ENCODE measurements around the gene SAFB2. TPM values are rescaled to one million over a fixed set of nuclear protein-coding genes. Genes with fewer than 3 reads are reported as not detected.
A peak's percentile ranks its signal among the peaks of the same experiment; 100 is the strongest.
"Not testable (repeated sequence)": the region's sequence is repeated elsewhere in the genome, so short reads cannot be mapped to it uniquely, and the experiment has no call there.

SAFB2 gene
- total RNA-seq, 1 donor from 2014 or later = 104 TPM

DNA sequence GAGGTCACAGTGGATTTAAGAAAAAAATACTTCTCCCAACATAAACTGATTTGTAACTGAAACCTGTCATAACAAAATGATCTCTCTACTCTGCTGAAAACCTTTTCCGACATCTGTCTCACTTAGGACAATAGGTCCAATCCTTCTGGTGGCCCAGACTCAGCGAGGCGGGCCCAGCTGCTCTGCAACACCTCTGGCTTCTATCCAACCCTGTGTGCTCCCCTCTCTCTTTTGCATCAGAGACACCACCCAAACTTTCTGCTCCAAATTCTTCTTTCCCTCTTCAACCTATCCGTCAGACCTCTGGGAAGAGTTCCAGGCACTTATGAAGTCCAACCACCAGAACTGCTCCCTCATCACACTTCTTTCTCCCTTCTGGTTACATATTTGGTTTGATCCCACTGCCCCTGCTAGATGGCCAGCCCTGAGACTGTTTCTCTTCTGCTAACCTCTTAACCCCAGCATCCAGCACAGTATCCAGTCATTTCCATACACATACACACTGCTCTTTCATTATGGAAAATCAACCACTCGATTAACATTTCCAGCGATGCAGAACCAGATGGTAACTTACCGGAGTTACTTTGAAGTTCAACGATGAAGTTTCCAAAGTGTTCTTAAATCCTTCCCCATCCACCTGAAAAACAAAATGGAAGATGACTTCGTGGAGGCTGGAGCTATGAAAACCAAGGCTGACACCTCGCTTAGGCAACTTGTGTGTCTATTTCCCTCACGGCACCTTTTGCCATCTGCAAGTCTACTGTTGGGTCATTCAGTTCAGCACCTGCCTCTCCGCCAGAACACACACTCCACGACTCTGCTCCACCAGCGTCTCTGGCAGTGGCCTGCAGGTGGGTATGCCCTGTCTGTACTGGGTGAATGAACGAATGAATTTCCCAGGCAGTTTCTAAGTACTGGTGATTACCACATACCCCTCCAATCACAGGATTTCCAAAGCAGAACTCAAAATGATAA, 9.4 kb downstream of the SAFB2 start:
- H3K4me3 Mint-ChIP-seq = no peak overlapping the region
- H3K36me3 Mint-ChIP-seq (ENCODE audit: low read depth) = peaks cover 60% of the 10 kb centered on the region
- intact Hi-C loops (cut with micrococcal nuclease) = no loop called here
- H3K27ac Mint-ChIP-seq = no peak overlapping the region
- no peaks in the 10 kb centered on the region for H3K27me3 Mint-ChIP-seq (ENCODE audit: insufficient read depth)
- no peak for DNase-seq (ENCODE audit: low spot score)
- no peaks in the 10 kb centered on the region for H3K9me3 Mint-ChIP-seq
- H3K4me1 Mint-ChIP-seq (ENCODE audit: low read depth) = peaks cover 22% of the 10 kb centered on the region

GRCh38 chr19:5609881-5610448, 12.6 kb downstream of the SAFB2 start:
- no peak overlapping the region for H3K27ac Mint-ChIP-seq
- peaks cover 69% of the 10 kb centered on the region for H3K36me3 Mint-ChIP-seq (ENCODE audit: low read depth)
- no peaks in the 10 kb centered on the region for H3K27me3 Mint-ChIP-seq (ENCODE audit: insufficient read depth)
- peaks cover 22% of the 10 kb centered on the region for H3K4me1 Mint-ChIP-seq (ENCODE audit: low read depth)
- intact Hi-C loops (cut with micrococcal nuclease) = no loop called here
- no peak overlapping the region for H3K4me3 Mint-ChIP-seq
- no peaks in the 10 kb centered on the region for H3K9me3 Mint-ChIP-seq
- no peak for DNase-seq (ENCODE audit: low spot score)

GRCh38 chr19:5608766-5609165, 13.8 kb downstream of the SAFB2 start:
- Mint-ChIP-seq H3K4me1 (ENCODE audit: low read depth) (peaks cover 21% of the 10 kb centered on the region), H3K36me3 (ENCODE audit: low read depth) (peaks cover 66% of the 10 kb centered on the region)
- H3K9me3 Mint-ChIP-seq; DNase-seq (ENCODE audit: low spot score); H3K27ac Mint-ChIP-seq; H3K27me3 Mint-ChIP-seq (ENCODE audit: insufficient read depth); H3K4me3 Mint-ChIP-seq; intact Hi-C loops (cut with micrococcal nuclease): not testable (repeated sequence)

- H3K27me3 Mint-ChIP-seq (ENCODE audit: insufficient read depth) = no peaks in the 10 kb centered on the region
- peaks cover 66% of the 10 kb centered on the region for H3K36me3 Mint-ChIP-seq (ENCODE audit: low read depth)
- H3K27ac Mint-ChIP-seq = no peak overlapping the region
- no peak overlapping the region for H3K4me3 Mint-ChIP-seq
- peaks cover 17% of the 10 kb centered on the region for H3K4me1 Mint-ChIP-seq (ENCODE audit: low read depth)
- no peaks in the 10 kb centered on the region for H3K9me3 Mint-ChIP-seq
- intact Hi-C loops (cut with micrococcal nuclease) = no loop called here
- DNase-seq (ENCODE audit: low spot score) = no peak
Observed at GRCh38 chr19:5608291-5608690, 14.3 kb downstream of the SAFB2 start.

- Mint-ChIP-seq H3K4me1 (ENCODE audit: low read depth) (peaks cover 12% of the 10 kb centered on the region), H3K27ac (peak overlapping the region; percentile 41), H3K4me3 (no peak overlapping the region), H3K9me3 (no peaks in the 10 kb centered on the region), H3K27me3 (ENCODE audit: insufficient read depth) (no peaks in the 10 kb centered on the region), H3K36me3 (ENCODE audit: low read depth) (peaks cover 62% of the 10 kb centered on the region)
- no peak for DNase-seq (ENCODE audit: low spot score)
- intact Hi-C loops (cut with micrococcal nuclease) = no loop called here
Observed at GRCh38 chr19:5607318-5608275, 15.0 kb downstream of the SAFB2 start.

DNA sequence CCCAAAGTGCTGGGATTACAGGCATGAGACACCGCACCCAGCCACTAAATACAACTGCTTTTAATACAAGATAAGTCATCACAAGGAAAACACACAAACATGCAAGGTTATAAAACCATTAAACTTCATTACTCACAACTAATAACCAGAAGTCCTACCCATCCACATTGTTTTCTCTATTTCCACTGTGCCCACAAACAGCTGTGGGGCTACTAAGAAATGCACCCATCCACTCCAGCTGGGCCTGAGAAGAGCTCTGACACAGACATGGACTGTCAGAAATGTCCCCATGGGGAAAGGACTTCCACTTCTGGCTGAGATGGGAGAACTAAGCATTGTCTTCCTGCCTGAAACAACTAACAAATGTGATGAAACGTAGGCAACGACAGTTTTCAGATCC, 17.2 kb downstream of the SAFB2 start:
- Mint-ChIP-seq H3K27ac (no peak overlapping the region), H3K9me3 (no peaks in the 10 kb centered on the region), H3K4me1 (ENCODE audit: low read depth) (peaks cover 12% of the 10 kb centered on the region), H3K36me3 (ENCODE audit: low read depth) (peaks cover 65% of the 10 kb centered on the region), H3K27me3 (ENCODE audit: insufficient read depth) (no peaks in the 10 kb centered on the region), H3K4me3 (no peak overlapping the region)
- no peak for DNase-seq (ENCODE audit: low spot score)
- intact Hi-C loops (cut with micrococcal nuclease) = no loop called here

GRCh38 chr19:5603626-5604025, 18.9 kb downstream of the SAFB2 start:
- no peak overlapping the region for H3K4me3 Mint-ChIP-seq
- peaks cover 72% of the 10 kb centered on the region for H3K36me3 Mint-ChIP-seq (ENCODE audit: low read depth)
- H3K4me1 Mint-ChIP-seq (ENCODE audit: low read depth) = peaks cover 12% of the 10 kb centered on the region
- no peak overlapping the region for H3K27ac Mint-ChIP-seq
- no peaks in the 10 kb centered on the region for H3K27me3 Mint-ChIP-seq (ENCODE audit: insufficient read depth)
- H3K9me3 Mint-ChIP-seq = no peaks in the 10 kb centered on the region
- no peak for DNase-seq (ENCODE audit: low spot score)
- intact Hi-C loops (cut with micrococcal nuclease) = no loop called here

DNA sequence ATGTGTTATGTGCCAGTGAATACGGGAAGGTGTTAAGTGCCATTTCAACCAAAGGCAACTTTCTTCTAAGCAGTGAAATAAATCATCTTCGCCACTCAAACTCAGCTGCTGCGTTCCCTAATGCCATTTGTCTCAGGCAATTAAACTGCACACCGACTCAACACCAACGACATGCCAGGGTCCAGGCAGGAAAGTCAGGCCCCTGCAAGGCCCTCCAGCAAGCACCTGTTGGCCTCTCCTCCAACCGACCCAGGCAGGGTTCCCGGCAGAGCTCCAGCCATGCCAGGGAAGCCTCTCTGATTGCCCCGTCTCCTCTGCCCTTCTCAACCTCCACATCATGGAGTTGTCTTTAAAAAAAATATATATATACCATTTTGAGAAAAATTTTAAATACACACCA, 21.8 kb downstream of the SAFB2 start:
- H3K9me3 Mint-ChIP-seq = no peaks in the 10 kb centered on the region
- intact Hi-C loops (cut with micrococcal nuclease) = no loop called here
- no peaks in the 10 kb centered on the region for H3K4me1 Mint-ChIP-seq (ENCODE audit: low read depth)
- DNase-seq (ENCODE audit: low spot score) = no peak
- H3K4me3 Mint-ChIP-seq = no peak overlapping the region
- peaks cover 58% of the 10 kb centered on the region for H3K36me3 Mint-ChIP-seq (ENCODE audit: low read depth)
- no peaks in the 10 kb centered on the region for H3K27me3 Mint-ChIP-seq (ENCODE audit: insufficient read depth)
- H3K27ac Mint-ChIP-seq = no peak overlapping the region

- Mint-ChIP-seq H3K9me3 (no peaks in the 10 kb centered on the region), H3K4me1 (ENCODE audit: low read depth) (peaks cover 5% of the 10 kb centered on the region), H3K27me3 (ENCODE audit: insufficient read depth) (no peaks in the 10 kb centered on the region), H3K27ac (no peak overlapping the region), H3K4me3 (no peak overlapping the region), H3K36me3 (ENCODE audit: low read depth) (peaks cover 52% of the 10 kb centered on the region)
- intact Hi-C loops (cut with micrococcal nuclease) = no loop called here
- DNase-seq (ENCODE audit: low spot score) = no peak
Observed at GRCh38 chr19:5595745-5596144, 26.8 kb downstream of the SAFB2 start.

DNA sequence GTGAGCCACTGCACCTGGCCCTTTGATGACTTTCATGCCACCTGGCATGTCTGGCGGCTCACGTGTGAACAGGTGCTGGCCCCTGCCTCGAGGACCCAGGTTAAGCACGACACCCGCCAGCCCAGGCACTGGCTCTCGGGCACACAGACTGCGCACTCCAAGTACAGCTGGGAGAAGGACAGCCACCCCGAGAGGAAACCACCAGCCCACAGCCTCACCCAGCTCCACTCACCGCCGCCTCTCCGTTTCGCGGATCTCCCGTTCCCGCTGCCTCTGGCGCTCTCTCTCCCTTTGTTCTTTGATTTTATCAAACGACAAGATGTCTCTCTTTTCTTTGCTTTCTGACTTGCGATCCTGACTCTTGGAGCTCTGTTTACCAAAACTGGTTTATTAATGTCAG, 27.4 kb downstream of the SAFB2 start:
- H3K9me3 Mint-ChIP-seq = no peaks in the 10 kb centered on the region
- intact Hi-C loops (cut with micrococcal nuclease) = no loop called here
- no peak overlapping the region for H3K4me3 Mint-ChIP-seq
- H3K27me3 Mint-ChIP-seq (ENCODE audit: insufficient read depth) = no peaks in the 10 kb centered on the region
- peaks cover 49% of the 10 kb centered on the region for H3K36me3 Mint-ChIP-seq (ENCODE audit: low read depth)
- no peak for DNase-seq (ENCODE audit: low spot score)
- peaks cover 5% of the 10 kb centered on the region for H3K4me1 Mint-ChIP-seq (ENCODE audit: low read depth)
- no peak overlapping the region for H3K27ac Mint-ChIP-seq

DNA sequence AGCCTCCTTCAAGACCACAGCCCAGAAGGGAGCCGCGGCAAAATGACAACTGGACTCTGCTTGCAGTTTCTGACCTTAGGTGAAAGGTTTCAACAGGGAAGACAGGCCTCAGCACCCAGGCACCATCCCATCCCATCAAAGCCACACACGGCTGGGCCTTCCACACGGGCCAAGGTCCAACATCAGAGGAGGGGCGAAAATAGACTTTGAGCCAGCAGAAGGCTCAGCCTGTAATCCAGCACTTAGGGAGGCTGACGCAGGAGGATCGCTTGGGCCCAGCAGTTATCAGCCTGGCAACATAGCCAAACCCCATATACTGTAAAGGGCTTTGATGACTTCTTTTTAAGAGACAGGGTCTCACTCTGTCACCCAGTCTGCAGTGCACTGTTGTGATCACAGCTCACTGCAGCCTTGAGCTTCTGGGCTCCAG, 28.0 kb downstream of the SAFB2 start:
- Mint-ChIP-seq H3K36me3 (ENCODE audit: low read depth) (peaks cover 48% of the 10 kb centered on the region), H3K4me3 (no peak overlapping the region), H3K27me3 (ENCODE audit: insufficient read depth) (no peaks in the 10 kb centered on the region), H3K4me1 (ENCODE audit: low read depth) (peaks cover 5% of the 10 kb centered on the region), H3K27ac (no peak overlapping the region), H3K9me3 (no peaks in the 10 kb centered on the region)
- intact Hi-C loops (cut with micrococcal nuclease) = no loop called here
- DNase-seq (ENCODE audit: low spot score) = no peak

DNA sequence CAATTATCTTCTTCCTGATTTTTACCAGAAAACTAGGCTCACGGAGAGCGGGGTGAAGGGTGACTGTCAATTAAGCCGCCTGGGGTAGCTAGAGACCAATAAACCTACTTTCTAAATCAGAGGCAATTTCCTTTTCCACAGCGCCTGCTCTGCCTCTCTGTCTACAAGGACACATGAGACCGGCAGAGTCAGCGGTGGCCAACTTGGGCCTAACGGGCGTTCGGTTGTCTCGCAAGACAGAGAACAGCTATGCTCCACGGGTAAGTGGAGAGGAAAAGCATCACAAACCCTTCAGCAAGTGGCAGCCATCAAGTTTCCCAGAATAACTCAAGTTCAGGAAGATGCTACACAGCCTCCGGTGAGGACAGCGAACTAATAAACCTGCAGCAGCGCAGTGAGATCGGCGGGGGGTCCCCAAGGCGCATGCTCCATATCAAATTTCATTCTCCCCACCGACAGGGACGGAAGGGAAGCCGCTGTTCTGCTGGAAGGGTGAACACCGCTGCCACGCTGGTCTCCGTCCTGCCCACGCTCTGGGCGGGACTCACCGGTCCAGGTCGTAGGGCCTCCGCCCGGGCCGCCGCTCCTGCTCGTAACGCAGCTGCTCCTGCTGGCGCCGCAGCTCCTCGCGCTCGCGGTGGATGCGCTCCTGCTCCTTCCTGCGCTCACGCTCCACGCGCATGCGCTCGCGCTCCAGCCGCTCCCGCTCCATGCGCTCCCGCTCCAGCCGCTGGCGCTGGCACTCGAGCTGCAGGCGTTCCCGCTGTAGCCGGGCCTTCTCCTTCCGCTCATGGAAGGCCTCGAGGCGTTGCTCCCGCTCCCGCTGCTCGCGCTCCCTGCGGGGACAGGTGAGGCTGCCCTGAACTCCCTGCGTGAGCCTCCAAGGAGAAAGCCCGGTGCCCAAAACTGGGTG, 29.0 kb downstream of the SAFB2 start:
- no peak overlapping the region for H3K4me3 Mint-ChIP-seq
- H3K27me3 Mint-ChIP-seq (ENCODE audit: insufficient read depth) = no peaks in the 10 kb centered on the region
- H3K4me1 Mint-ChIP-seq (ENCODE audit: low read depth) = peaks cover 5% of the 10 kb centered on the region
- H3K36me3 Mint-ChIP-seq (ENCODE audit: low read depth) = peaks cover 41% of the 10 kb centered on the region
- intact Hi-C loops (cut with micrococcal nuclease) = no loop called here
- DNase-seq (ENCODE audit: low spot score) = no peak
- H3K9me3 Mint-ChIP-seq = no peaks in the 10 kb centered on the region
- H3K27ac Mint-ChIP-seq = no peak overlapping the region
